Astrocyte of the hippocampus (primary cell): Measurements from ENCODE around the gene POLR3K.
"Not testable (repeated sequence)": the region's sequence is repeated elsewhere in the genome, so short reads cannot be mapped to it uniquely, and the experiment has no call there.

ENCODE experiments used
- DNase-seq: peaks from one replicate; pipeline ENCODE4 v3.0.0; 2011; ENCODE audit warnings: low read depth, low spot score

POLR3K gene

GRCh38 chr16:63998-64913 lies 10.8 kb upstream of the POLR3K start:
- DNase-seq: no peak

- DNase-seq: no peak
Measured at GRCh38 chr16:63466-63865, 10.1 kb upstream of the POLR3K start.

DNA sequence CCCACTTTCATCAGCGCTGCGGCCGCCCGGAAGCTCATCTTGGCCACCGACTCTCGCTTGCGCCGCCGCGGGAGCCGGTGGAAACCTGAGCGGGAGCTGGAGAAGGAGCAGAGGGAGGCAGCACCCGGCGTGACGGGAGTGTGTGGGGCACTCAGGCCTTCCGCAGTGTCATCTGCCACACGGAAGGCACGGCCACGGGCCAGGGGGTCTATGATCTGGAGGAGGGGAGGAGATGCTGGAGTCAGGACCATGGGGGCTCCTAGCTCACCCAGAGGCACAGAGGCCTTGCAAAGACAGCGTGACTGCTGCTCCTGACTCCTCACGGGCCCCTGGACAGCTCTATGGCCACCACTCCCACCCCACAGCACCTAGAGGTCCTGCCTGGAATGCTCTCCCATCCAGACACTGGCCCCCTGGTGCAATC lies 9.6 kb upstream of the POLR3K start:
- no peak for DNase-seq

DNA sequence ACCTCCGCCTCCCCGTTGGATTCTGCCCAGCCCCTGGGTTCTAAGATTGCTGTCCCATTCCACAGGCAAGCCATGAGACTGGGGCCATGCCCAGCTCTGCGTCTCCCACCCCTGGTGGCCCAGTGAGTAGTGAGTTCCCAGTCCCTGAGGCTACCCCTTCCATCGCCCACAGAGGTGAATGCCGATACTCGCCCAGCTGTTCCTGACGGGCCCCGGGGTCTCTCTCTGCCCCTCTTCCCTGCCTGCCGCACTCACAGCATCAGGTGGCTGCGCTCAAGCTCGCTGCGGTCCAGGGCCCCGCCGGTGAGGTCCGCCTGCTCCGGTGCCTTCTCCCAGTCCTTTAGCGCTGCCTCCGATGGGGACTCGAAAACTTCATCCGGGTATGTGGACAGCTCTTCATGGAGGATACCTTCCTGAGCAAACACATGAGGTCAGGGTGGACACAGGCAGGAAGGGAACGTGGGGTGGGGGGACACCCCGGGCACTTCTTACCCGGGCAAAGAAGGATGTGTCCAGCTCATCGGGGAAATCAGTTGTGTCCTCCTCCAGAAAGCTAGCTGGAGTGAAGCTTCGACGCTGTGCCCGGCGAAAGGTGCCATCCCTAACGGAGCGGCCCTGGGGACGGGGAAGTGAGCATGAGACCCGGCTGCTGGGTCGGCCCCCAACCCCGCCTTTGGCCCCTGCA lies 9.0 kb upstream of the POLR3K start:
- DNase-seq: no peak

- DNase-seq: no peak
Measured at GRCh38 chr16:61879-62281, 8.5 kb upstream of the POLR3K start.

GRCh38 chr16:60929-61878 lies 7.8 kb upstream of the POLR3K start:
- DNase-seq: no peak

DNA sequence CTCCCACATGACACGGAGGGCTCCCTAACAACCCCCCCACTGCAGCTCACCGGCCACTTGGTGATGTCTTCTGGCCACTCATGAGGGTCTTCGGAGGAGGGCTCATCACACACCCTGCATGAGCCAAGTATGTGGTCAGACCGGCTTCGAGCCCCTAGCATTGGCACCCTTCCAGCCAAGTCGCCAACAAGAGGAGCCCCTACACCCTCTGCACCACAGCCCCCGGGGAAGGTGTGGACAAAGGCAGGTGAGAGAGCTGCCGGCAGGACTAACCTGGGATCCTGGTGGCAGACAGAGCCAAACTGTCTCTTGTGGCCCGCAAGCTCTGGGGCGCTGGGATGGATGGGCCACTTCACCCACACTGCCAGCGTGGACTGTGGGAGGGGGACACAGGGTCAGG lies 6.8 kb upstream of the POLR3K start:
- no peak for DNase-seq

DNA sequence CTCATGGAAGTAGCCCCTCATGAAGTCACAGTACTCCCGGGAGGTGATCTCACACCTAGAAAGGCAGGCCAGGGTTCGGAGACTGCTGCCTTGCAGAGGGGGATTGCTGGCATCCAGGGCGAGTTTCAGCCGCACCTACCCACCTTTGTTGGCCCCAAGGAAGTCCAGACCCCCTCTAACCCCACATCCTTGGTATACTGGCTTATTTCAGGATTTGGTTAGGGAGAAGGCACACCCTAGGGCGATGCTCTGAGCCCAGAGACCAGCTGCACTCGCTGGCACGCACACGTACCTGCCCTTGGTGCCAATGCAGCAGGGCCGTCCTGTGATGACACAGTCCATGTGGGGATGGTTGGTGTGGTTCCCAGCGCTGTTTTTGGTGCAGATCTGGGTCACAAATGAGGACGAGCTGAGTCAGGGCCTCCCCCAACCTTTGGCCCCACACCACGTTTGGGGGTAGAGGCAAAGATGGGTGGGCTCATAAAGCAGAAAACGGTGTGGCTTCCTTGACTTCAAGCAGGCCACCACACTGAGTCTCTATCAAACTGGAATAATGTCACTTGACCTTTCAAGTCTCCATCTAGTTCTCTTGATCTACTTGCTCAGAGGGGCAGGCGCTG lies 6.1 kb upstream of the POLR3K start:
- DNase-seq: no peak

DNA sequence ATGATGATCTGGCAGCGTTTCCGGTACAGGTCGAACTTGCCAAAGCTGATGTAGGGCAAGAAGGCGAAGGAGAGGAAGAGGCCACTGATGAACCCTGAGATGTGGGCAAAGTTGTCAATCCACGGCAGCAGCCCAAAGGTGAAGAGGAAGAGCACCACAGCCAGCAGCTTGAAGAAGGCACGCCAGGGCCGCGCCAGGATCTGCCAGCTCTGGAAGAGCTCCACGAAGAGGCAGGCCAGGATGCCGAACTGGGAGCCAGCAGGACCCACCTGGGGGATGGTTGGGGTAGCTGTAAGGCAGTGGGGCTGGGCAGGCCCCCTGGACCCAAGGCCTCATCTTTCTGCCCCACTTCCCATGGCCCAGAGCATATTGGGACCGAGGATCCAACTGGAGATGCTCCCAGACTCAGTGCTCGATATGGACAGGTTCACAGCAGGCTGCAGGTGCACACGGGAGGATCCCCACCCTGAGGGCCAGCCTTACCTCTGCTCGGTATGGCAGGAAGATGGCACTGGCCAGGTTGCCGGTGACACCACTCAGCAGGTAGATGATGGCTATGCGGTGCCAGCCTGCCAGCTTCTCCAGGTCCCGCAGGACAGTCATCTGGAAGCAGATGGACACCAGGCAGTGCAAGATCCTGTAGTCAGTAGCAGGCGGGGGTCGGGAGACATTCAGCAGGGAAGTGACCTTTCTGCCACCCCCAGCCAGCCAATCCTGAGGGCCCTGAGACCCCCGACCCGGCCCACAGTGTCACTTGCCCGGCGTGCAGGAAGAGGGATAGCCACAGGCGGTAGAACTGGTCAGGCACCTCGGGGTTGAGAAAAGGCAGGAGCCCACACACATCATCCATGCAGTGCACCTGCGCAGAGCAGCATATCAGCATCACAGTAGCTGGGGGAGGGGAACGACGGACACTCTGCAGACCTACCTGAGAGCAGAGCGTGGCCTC lies 5.4 kb upstream of the POLR3K start:
- DNase-seq: no peak

DNA sequence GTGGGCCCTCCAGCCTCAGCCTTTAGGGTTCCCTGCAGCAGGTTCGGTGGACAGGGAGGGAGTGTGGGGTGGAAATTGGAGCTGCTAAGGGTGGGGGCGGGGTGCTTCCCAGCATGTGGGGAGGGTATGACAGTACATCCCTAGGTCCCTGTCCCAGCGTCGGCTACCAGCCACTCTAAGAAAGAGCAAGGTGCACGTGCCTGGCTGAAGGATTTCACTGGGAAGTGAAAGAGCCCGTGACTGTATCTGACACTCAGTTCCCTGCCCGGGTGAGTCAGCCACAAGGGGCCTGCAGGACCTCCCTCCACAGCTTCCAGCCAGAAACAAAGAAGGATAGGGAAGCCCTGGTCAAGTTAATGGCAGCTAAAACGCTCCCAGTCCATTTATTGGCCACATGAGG lies 4.3 kb upstream of the POLR3K start:
- DNase-seq: peak; percentile 31

DNA sequence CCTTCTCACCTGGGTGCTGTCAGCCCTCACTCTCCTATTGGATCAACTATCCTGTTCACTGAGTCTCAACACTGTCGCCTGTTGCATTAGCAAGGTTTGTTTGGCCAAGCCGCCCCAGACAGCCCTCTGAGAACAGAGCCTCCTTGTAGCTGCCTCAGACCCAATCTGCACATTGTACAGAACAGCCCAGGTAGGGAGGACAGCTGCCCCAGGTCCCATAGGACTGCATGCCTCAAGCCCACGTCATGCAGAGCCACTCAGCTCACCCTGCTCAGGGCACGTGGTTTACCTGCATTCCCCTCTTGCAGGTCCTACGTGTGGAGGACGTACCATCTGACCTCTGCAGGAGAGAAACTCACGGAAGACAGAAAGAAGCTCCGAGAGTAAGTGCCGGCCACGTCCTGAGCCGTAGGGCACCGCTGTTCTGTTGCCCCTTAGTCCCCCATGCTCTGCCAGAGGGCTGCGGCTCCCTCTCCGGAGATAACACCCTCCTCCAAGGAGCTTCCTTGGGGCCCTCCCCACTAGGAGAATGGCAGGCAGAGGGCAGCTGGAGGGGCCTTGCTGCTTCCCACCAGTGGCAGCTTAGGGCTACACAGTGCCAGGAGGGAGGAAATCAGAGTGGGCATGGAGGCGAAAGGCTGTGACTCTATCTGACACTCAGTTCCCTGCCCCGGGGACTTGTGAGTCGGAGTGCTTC lies 3.0 kb upstream of the POLR3K start:
- no peak for DNase-seq

- DNase-seq: no peak
Measured at GRCh38 chr16:55571-56136, 2.2 kb upstream of the POLR3K start.

DNA sequence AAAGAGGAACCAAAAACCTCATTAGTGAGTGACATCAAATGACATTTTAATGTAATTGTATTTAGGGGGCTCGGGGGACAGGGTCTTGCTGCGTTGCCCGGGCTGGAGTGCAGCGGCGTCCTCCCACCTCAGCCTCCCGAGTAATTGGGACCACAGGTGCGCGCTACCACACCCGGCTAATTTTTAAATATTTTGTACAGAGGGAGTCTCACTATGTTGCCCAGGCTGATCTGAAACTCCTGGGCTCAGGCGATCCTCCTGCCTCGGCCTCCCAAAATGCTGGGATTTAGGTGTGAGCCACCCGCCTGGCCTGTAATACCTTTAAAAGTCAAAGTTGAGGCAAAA lies 801 bp upstream of the POLR3K start:
- DNase-seq: no peak

DNA sequence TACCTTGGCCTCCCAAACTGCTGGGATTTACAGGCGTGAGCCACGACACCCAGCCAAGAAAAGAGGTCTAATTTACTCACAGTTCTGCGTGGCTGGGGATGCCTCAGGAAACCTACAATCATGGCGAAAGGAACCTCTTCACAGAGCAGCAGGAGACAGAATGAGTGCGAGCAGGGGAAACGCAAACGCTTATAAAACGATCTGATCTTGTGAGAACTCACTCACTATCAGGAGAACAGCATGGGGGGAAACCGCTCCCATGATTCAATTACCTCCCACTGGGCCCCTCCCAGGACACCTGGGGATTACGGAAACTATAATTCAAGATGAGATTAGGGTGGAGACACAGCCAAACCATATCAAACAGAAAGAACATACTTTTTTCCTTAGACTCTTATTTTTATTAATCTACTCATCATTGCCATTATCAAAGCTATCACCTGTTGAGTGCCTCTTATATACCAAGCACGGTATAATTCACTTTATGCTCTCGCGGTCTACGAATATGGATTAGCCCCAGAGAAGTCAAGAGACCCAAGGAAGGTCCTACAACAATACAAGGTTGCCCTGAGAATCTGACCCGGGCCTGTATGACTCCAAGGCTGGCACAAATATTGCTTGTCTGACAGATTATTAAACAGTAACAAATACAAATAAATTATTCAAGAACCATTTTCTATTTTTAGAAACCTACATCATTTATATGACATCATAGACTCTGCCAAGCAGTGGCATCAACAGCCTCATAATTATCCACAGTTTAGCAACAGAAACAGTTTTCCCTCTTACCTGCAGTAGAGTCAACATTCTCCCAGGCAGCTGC lies 2.4 kb downstream of the POLR3K start:
- DNase-seq: no peak

DNA sequence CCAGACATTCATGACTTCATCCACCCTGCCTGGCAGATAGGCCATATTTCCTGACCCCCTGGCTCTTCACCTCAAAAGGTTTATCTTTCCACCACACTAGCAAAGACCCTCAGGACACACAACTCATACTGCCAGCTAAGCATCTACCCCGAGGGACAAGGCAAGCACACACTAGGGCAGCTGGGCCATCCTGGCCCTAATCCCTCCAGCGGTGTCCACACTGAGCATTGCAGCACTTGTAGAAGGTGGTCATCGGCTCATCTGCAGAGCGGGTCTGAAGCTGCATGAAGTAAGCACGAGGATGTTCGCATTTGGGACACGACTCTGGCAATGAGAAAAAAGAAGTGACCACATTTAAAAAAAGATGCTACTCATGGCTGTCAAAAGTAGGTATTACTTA lies 6.2 kb downstream of the POLR3K start:
- no peak for DNase-seq

DNA sequence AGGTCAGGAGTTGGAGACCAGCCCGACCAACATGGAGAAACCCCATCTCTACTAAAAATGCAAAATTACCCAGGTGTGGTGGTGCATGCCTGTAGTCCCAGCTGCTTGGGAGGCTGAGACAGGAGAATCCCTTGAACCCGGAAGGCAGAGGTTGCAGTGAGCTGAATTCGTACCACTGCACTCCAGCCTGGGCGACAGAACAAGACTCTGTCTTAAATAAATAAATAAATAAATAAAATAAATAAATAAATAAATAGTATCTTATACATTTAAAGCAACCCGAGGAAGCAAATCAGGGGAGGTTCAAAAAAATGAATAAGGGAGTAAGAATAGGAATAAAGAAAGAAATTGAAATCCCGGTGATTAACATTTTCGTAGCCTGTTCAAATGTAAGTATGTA lies 6.9 kb downstream of the POLR3K start:
- not testable (repeated sequence) for DNase-seq

DNA sequence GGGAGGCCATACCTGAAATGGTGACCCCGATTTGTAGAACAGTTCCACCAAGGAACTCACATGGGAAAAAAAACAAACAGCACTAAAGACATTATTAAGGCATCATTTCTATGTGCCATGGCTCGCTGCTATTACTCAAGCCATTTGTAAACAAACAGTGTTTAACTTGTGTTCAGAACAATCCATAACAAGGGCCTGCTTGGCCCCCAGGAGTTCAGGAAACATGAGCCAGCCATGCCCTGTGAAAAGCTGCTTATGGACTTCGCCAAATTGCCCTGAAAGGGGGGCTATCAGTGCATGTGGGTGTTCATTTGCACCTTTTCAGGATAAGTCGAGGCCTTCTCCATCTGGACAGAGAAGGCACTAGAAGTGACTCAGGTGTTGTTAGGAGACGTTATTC lies 8.0 kb downstream of the POLR3K start:
- DNase-seq: no peak

DNA sequence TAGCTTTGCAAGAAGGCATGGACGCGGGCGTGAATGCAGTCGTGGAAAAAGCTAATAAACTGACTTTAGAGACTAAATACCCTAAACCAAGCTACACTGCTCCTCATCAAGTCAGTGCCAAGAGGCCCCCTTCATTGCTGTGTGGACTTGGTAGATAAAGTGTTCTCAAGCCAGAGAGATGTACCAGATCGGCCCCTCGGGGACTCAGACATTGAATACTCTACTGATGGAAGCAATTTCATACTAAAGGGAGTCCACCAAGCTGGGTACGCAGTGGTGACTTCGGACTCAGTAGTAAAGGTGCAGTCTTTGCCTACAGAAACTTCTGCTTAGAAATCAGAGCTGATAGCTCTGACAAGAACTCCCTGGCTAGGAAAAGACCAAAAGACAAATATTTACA lies 8.8 kb downstream of the POLR3K start:
- no peak for DNase-seq

DNA sequence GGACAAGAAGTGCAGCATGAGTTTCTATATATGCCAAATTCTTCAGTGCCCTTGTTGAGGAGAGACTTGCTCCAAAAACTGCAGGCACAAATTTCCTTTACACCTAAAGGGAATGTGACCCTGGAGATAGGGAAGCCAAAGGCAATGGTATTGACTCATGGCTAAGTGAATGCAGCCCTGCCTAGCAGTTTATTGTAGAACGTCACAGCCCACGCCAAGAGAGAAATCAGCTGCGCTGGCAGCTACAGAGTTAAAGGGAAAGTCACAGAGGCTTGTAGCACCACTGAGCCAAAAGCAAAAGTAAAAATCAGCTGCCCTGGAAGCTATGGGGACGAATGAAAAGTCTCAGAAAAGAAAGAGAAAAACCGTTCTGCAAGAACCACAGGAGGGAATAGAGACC lies 10.1 kb downstream of the POLR3K start:
- no peak for DNase-seq
